GM19463 (cell line): ENCODE data around the gene MELK.

Experiments
- ATAC-seq: cut with Tn5 transposase; IDR thresholded peaks from one replicate; pipeline ENCODE4 v1.9.1; 2021; ENCODE audit warnings: mild to moderate bottlenecking, moderate library complexity; ENCODE audit not compliant: unreplicated experiment

MELK gene

GRCh38 chr9:36576866-36577265 lies 4.2 kb downstream of the MELK start:
- no peak for ATAC-seq

DNA sequence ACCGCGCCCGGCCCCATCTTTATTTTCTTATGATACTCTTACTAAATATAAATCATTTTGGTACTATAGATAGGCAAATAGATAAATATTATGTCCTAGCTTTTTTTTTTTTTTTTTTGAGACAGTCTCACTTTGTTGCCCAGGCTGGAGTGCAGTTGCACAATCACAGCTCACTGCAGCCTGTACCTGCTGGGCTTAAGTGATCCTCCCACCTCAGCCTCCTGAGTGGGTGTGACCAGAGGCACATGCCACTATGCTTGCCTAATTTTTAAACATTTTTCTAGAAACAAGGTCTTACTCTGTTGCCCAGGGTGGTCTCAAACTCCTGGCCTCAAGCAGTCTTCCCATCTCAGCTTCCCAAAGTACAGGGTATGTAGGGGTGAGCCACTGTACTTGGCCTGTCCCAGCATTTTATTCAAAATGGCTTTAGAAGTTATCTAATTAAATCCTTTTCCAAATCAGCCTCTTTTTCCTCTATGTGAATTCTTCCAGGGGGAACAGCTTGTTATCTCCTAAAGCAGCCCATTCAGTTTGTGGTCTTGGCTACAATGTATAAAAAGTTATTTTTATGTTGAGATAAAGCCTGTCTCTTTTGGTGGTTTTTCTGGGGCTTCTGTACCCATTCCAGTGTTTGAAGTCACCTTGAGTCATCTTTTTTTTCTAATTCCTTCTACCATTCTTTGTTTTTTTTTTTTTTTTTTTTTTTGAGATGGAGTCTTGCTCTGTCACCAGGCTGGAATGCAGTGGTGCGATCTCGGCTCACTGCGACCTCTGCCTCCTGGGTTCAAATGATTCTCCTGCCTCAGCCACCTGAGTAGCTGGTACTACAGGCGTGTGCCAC lies 12.1 kb downstream of the MELK start:
- no peak for ATAC-seq

DNA sequence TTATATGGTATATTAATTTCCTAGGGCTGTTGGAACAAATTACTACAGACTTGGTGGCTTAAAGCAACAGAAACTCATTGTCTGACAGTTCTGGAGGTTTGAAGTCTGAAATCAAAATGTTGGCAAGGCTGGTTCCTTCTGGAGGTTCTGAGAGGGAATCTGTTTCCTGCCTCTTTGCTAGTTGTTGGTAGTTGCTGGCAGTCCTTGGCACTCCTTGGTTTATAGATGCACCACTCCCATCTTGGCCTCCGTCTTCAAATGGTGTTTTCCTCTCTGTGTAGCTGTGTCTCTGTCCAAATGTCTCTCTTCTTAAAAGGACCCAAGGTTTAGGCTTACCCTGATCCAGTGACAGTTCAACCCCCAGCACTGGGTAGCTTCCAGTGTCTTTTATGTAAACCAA lies 17.5 kb downstream of the MELK start:
- ATAC-seq = no peak

- no peak for ATAC-seq
These were observed 20.3 kb downstream of the MELK start for GRCh38 chr9:36592801-36593583.

- no peak for ATAC-seq
These were observed 21.5 kb downstream of the MELK start for GRCh38 chr9:36594213-36594612.

DNA sequence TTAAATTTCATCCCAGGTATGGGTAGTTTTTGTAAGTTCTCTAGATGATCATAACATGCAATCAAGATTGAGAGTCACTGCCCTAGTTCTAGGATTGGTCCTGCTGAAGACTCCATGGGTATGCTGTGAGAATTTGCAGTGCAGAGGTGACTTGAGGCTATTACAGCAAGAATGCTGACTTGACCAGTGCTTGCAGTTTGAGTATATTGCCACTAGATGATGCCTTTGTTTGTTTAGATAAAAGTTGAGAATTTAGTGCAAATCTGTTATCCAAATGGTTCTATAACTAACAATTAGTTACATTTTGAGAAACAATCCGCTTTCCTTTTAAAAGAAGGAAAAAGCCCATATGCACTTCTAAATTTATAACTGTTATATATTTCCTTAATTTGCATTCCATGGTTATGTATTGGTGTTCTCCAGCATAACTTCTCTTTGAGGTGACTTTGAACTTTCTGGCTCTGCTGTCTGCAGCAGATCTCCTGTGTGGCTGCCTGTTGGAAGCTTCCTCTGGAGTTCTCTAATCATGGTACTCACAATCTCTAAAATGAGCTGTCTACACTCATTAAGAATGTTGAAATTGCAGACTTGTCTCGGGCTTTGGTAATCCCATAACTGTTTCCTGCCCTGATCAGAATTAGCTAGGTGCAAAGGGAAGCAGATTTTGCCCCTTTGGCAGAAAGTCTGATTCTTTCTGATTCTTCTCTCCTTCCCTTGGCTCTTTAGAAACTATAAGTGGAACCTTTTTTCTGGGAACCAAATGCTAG lies 24.9 kb downstream of the MELK start:
- no peak for ATAC-seq

DNA sequence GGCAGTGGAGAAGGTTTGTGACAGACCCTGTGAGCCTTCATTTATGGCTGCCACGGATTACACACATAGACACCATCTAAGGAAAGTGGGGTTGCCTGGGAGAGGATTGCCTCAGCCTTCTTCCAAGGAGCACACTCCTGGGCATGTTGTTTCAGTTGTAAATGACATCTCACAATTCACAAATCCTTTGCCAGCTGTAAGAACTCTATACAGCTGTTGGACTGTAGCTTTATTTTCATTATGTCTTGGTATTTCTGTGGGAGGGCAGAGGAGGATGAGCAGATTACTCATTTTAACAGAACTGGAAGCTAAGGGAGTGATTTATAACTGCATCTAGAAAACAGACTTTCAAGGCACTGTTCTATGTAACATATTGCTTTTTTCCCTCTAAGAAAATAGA lies 25.6 kb downstream of the MELK start:
- ATAC-seq = no peak

DNA sequence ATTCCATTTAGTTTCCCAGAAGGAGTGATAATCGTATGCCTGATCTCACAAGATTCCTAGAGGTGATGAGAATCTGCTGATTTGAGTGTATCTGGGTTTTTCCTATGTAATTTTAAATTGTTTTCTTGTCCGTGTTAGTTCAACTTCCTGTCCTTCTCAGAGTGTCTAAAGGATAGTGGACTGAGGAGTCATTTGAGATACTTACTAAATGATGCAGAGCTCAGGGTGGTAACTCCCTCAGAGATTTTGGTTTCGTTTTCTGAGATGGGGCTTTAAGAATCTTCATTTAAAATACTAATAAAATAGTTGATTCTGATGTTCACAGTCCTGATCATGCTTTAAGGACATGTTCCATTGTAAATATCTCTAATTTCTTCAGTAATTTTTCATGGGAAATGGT lies 30.3 kb downstream of the MELK start:
- peak; percentile 71 for ATAC-seq

- ATAC-seq = no peak
These were observed 36.6 kb downstream of the MELK start for GRCh38 chr9:36609306-36609705.

DNA sequence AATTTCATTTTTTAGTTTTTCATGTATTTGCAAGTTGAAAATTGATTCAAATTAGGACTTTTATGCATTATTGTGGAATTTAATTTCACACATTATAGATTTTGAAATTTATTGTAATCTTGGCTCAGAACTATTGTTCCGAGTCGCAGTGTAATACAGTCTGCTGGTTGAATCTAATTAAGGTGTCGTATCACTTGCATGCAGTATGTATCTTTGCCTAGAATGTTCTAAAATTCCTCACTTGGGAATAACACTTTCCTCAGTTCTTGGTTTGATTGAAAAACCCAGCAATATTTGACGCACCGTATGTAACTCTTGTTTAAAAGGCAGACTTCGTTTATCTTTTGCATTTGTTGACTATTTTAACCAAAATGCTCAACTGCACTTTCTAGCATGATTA lies 49.4 kb downstream of the MELK start:
- ATAC-seq = no peak

DNA sequence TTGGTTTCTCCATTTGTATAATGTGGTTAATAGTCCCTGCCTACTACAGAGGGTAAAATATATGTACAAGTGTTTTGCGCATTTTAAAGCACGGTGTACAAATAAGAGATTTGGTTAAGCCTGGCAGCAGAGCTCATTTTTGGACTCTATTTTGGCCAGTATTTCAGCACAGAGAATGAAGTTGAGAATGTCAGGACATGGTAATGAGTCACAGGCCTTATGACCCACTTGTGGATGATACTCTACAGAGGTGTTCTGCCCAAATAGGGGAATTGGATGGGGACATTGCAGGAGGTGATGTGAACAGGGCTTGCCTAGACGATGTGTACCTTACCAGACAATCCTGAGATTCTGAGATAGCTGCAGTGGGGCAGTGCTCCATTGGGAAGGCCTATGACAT lies 50.6 kb downstream of the MELK start:
- ATAC-seq = no peak

DNA sequence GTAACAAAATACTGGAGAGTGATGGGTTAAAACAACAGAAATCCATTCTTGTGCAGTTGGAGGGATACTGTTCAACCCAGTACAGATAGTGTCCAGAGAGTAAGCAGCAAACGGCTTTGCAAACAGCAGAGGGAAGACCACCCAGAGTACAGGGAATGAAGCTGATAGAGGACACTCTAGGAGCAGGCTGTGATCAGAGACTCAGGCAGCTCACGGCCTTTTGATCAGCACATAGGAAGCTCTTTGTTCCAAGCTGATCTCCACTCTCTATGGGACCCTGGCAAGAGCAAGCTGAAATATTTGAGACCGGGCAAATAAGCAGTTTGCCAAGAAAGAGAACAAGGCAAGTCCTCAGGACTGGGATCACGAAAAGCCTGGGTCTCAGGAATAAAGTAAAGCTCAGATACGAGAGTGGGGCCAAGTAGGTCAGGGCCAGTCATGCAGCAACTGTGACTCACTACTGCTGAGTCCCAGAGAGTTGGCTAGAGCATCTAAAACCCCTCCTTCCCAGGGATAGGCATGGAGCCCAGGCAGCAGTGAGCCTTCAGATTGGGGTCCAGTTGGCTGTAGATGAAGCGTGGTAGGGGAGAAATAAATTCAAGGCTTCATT lies 52.4 kb downstream of the MELK start:
- no peak for ATAC-seq

GRCh38 chr9:36632892-36633291 lies 60.2 kb downstream of the MELK start:
- ATAC-seq = no peak

GRCh38 chr9:36637491-36638270 lies 65.0 kb downstream of the MELK start:
- ATAC-seq = no peak

DNA sequence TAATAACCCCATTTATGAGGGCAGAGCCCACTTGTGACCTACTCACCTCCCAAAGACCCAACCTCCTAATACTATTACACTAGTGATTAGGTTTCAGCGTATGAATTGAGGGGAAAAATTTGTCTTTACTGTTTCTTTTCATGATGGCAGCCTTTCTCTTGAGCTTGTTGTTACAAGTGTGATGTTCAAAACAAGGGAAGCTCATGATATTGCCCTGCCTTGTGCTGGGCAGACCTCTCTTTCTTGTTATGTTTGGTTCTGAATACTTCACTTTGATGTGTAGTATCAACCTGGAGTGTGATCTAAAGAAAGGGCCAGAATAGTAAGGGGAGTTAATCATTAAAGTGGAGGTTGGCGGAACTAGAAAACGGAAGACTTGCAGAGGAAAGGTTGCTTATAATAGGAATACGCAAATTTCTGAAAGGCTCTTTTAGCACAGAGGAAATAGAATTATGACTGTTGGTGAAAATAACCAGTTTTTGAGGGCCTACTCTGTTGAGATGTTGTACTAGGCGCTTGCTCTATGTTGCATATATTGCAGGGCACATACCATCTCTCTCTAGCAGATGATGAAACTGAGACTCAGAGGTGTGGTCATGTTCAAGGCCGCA lies 68.2 kb downstream of the MELK start:
- ATAC-seq = peak; percentile 86

DNA sequence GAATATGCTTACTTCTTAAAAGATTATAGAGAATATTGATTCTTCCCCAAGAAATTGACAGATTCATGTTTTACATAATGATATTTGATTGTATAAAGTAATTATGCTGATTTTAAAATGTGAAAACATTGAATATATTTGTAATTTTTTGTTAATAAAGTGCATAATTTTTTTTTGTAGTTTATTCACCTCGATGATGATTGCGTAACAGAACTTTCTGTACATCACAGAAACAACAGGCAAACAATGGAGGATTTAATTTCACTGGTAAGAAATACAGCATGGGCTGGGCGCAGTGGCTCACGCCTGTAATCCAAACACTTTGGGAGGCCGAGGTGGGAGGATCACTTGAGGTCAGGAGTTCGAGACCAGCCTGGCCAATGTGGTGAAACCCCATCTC lies 70.1 kb downstream of the MELK start:
- no peak for ATAC-seq

DNA sequence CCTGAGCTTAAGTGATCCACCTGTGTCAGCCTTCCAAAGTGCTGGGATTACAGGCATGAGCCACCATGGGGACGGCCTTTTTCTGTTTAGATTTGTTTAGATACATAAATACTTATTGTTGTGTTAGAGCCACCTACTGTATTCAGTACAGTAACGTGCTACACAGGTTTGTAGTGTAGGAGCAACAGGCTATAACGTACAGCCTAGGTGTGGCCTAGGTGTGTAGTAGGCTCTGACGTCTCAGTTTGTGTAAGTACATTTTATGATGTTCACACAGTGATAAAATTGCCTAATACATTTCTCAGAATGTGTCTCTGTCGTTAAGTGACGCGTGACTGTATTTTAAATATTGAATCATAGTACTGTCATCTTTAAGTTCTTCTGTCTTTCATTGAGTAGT lies 84.1 kb downstream of the MELK start:
- ATAC-seq = no peak

- ATAC-seq = peak; percentile 70
These were observed 86.8 kb downstream of the MELK start for GRCh38 chr9:36659500-36659899.

DNA sequence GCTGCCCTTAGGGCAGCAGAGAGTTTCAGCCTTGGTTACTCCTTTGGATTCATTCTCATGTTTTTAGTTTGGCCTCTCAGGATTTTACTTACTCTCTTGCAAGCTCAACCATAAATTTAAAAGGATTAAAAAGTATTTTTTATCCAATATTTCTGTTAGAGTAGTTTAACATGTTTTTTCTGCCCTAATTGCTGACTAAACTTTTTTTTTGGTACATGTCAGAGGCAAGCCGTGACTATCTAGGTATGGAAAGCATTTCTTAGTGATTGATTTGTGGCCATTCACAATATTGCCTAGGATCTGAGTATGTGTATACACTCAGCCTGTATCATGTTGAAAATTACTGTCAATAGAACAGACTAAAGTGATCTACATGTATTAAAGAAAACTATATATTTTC lies 92.1 kb downstream of the MELK start:
- ATAC-seq = no peak

GRCh38 chr9:36665387-36665786 lies 92.7 kb downstream of the MELK start:
- ATAC-seq = no peak
